ENCODE results near the gene DHDH.

Gene DHDH

GRCh38 chr19:48991011-48991609, 57.6 kb downstream of the DHDH start:
- in situ Hi-C loops (cut with MboI; ENCODE audit: low sequenced_read_pairs), result no loop called here

GRCh38 chr19:48991873-48992580, 58.5 kb downstream of the DHDH start:
- in situ Hi-C loops (cut with MboI; ENCODE audit: low sequenced_read_pairs), result no loop called here

GRCh38 chr19:48992581-48993174, 59.2 kb downstream of the DHDH start:
- in situ Hi-C loops (cut with MboI; ENCODE audit: low sequenced_read_pairs), result no loop called here

GRCh38 chr19:48993175-48994034, 59.9 kb downstream of the DHDH start, which contains the start of the genes GYS1 and RUVBL2:
Gene GYS1 (minus strand): TSS chr19:48993309. CDS start chr19:48993112, 197 bp downstream.
Gene RUVBL2 (plus strand): TSS chr19:48993887. CDS start chr19:48993912, 25 bp downstream.
- in situ Hi-C loops (cut with MboI; ENCODE audit: low sequenced_read_pairs), result no loop called here

GRCh38 chr19:48994035-48994386, 60.5 kb downstream of the DHDH start:
- in situ Hi-C loops (cut with MboI; ENCODE audit: low sequenced_read_pairs), result no loop called here

All from hTERT RPE-1 (cell line).